ENCODE data around the gene MYH1. TPM values are rescaled to one million over a fixed set of nuclear protein-coding genes. Genes with fewer than 3 reads are reported as not detected.

Gene MYH1
- total RNA-seq, 1 donor from 2014 or later = not detected

GRCh38 chr17:10558049-10558448, 39.7 kb upstream of the MYH1 start:
- no peak overlapping the region for H3K9ac ChIP-seq (ENCODE audit: low read length)
- H3K4me2 ChIP-seq (ENCODE audit: low read length) = no peak overlapping the region
- H3K9me3 ChIP-seq (ENCODE audit: insufficient read depth, low read depth, low read length) = no peaks in the 10 kb centered on the region
- DNase-seq (ENCODE audit: low read depth) (no peak), FAIRE-seq (no peak)
- H3K4me1 ChIP-seq (ENCODE audit: insufficient read depth, low read length) = no peaks in the 10 kb centered on the region
- TF ChIP-seq, protein P1, sequence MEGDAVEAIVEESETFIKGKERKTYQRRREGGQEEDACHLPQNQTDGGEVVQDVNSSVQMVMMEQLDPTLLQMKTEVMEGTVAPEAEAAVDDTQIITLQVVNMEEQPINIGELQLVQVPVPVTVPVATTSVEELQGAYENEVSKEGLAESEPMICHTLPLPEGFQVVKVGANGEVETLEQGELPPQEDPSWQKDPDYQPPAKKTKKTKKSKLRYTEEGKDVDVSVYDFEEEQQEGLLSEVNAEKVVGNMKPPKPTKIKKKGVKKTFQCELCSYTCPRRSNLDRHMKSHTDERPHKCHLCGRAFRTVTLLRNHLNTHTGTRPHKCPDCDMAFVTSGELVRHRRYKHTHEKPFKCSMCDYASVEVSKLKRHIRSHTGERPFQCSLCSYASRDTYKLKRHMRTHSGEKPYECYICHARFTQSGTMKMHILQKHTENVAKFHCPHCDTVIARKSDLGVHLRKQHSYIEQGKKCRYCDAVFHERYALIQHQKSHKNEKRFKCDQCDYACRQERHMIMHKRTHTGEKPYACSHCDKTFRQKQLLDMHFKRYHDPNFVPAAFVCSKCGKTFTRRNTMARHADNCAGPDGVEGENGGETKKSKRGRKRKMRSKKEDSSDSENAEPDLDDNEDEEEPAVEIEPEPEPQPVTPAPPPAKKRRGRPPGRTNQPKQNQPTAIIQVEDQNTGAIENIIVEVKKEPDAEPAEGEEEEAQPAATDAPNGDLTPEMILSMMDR (IDR thresholded peaks at IDR 0.05; ENCODE audit: insufficient read depth, low read depth, low read length) = no peak
- TF ChIP-seq EZH2 (IDR thresholded peaks at IDR 0.05; ENCODE audit: insufficient read depth, low read length) = no peak
- H2AFZ ChIP-seq (ENCODE audit: low read depth, low read length) = no peak overlapping the region
- peaks cover 17% of the 10 kb centered on the region for H3K4me1 Mint-ChIP-seq (ENCODE audit: low read depth, unreplicated experiment)
- H4K20me1 ChIP-seq (ENCODE audit: insufficient read depth, low read length) = no peaks in the 10 kb centered on the region
- H3K36me3 ChIP-seq (ENCODE audit: insufficient read depth, low read length) = no peaks in the 10 kb centered on the region
- no peaks in the 10 kb centered on the region for H3K9me3 Mint-ChIP-seq (ENCODE audit: unreplicated experiment)
- no peaks in the 10 kb centered on the region for H3K27me3 ChIP-seq (ENCODE audit: insufficient read depth, low read length)
- no peak overlapping the region for H3K4me3 ChIP-seq (ENCODE audit: insufficient read depth, low read depth, low read length)
- H3K27ac Mint-ChIP-seq (ENCODE audit: unreplicated experiment) = no peak overlapping the region
- H3K79me2 ChIP-seq (ENCODE audit: insufficient read depth, low read length) = no peaks in the 10 kb centered on the region
- no peak overlapping the region for H3K4me3 Mint-ChIP-seq (ENCODE audit: unreplicated experiment)
- no peak overlapping the region for H3K27ac ChIP-seq (ENCODE audit: low read depth, low read length)
- H3K36me3 Mint-ChIP-seq (ENCODE audit: low read depth, unreplicated experiment) = no peaks in the 10 kb centered on the region
- H3K27me3 Mint-ChIP-seq (ENCODE audit: low read depth, unreplicated experiment) = no peaks in the 10 kb centered on the region

- TF ChIP-seq EZH2 (IDR thresholded peaks at IDR 0.05; ENCODE audit: insufficient read depth, low read length) = no peak
- TF ChIP-seq, protein P1 (IDR thresholded peaks at IDR 0.05; ENCODE audit: insufficient read depth, low read depth, low read length) = no peak
- Histone ChIP-seq H3K4me1 (ENCODE audit: insufficient read depth, low read length) (no peaks in the 10 kb centered on the region), H2AFZ (ENCODE audit: low read depth, low read length) (no peak overlapping the region), H3K4me3 (ENCODE audit: insufficient read depth, low read depth, low read length) (no peak overlapping the region), H3K4me2 (ENCODE audit: low read length) (no peak overlapping the region), H3K9me3 (ENCODE audit: insufficient read depth, low read depth, low read length) (no peaks in the 10 kb centered on the region), H3K9ac (ENCODE audit: low read length) (no peak overlapping the region), H3K27me3 (ENCODE audit: insufficient read depth, low read length) (no peaks in the 10 kb centered on the region), H3K36me3 (ENCODE audit: insufficient read depth, low read length) (no peaks in the 10 kb centered on the region), H3K27ac (ENCODE audit: low read depth, low read length) (no peak overlapping the region), H3K79me2 (ENCODE audit: insufficient read depth, low read length) (no peaks in the 10 kb centered on the region), H4K20me1 (ENCODE audit: insufficient read depth, low read length) (no peaks in the 10 kb centered on the region)
- peaks cover 17% of the 10 kb centered on the region for H3K4me1 Mint-ChIP-seq (ENCODE audit: low read depth, unreplicated experiment)
- DNase-seq (ENCODE audit: low read depth) (no peak), FAIRE-seq (peak; percentile 83)
- H3K36me3 Mint-ChIP-seq (ENCODE audit: low read depth, unreplicated experiment) = no peaks in the 10 kb centered on the region
- no peak overlapping the region for H3K27ac Mint-ChIP-seq (ENCODE audit: unreplicated experiment)
- H3K27me3 Mint-ChIP-seq (ENCODE audit: low read depth, unreplicated experiment) = peaks cover 2% of the 10 kb centered on the region
- no peaks in the 10 kb centered on the region for H3K9me3 Mint-ChIP-seq (ENCODE audit: unreplicated experiment)
- no peak overlapping the region for H3K4me3 Mint-ChIP-seq (ENCODE audit: unreplicated experiment)
Measured at GRCh38 chr17:10557422-10557821, 39.1 kb upstream of the MYH1 start.

DNA sequence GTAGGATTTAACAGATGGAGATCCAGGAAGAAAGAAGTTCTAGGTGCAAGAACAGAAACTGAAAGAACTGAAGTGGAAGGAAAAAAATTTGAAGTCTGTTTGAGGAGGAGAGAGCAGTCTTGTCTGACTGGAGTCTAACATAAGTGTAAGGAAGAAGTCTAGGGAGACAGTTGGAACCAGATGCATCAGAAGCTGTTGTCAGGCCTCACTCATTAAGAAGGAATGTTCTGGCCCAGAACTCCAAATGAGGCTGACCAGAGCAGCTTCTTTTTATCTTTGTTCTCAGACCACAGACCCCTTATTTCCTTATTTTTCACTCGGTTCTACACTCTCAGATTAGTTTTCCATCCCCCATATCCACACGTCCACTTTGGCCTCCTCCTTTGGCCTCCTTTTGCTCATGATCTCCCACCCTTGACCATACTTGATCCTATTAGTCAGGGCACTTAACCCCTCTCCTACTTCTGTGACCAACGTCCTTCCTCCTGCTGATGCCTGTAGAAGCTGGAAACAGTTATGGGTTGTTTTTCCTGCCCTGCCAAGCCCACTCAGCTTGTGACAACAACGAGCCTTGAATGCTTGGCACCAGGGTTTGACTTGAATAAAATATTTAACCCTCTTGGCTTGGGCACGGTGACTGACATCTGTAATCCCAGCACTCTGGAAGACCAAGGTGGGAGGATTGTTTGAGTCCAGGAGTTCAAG, 38.1 kb upstream of the MYH1 start:
- Mint-ChIP-seq H3K36me3 (ENCODE audit: low read depth, unreplicated experiment) (no peaks in the 10 kb centered on the region), H3K27me3 (ENCODE audit: low read depth, unreplicated experiment) (peaks cover 2% of the 10 kb centered on the region), H3K4me1 (ENCODE audit: low read depth, unreplicated experiment) (peaks cover 17% of the 10 kb centered on the region), H3K4me3 (ENCODE audit: unreplicated experiment) (no peak overlapping the region), H3K9me3 (ENCODE audit: unreplicated experiment) (no peaks in the 10 kb centered on the region), H3K27ac (ENCODE audit: unreplicated experiment) (peak overlapping the region; percentile 62)
- DNase-seq (ENCODE audit: low read depth) (no peak), FAIRE-seq (peak; percentile 55)
- Histone ChIP-seq H3K9me3 (ENCODE audit: insufficient read depth, low read depth, low read length) (no peaks in the 10 kb centered on the region), H3K4me2 (ENCODE audit: low read length) (no peak overlapping the region), H3K27me3 (ENCODE audit: insufficient read depth, low read length) (no peaks in the 10 kb centered on the region), H3K27ac (ENCODE audit: low read depth, low read length) (no peak overlapping the region), H3K4me1 (ENCODE audit: insufficient read depth, low read length) (no peaks in the 10 kb centered on the region), H3K9ac (ENCODE audit: low read length) (no peak overlapping the region), H3K79me2 (ENCODE audit: insufficient read depth, low read length) (no peaks in the 10 kb centered on the region), H3K4me3 (ENCODE audit: insufficient read depth, low read depth, low read length) (no peak overlapping the region), H3K36me3 (ENCODE audit: insufficient read depth, low read length) (no peaks in the 10 kb centered on the region), H2AFZ (ENCODE audit: low read depth, low read length) (no peak overlapping the region), H4K20me1 (ENCODE audit: insufficient read depth, low read length) (no peaks in the 10 kb centered on the region)
- TF ChIP-seq EZH2 (IDR thresholded peaks at IDR 0.05; ENCODE audit: insufficient read depth, low read length) = no peak
- TF ChIP-seq, protein P1 (IDR thresholded peaks at IDR 0.05; ENCODE audit: insufficient read depth, low read depth, low read length) = no peak

Measured in astrocyte (in vitro differentiated cells and primary cell).